ENCODE measurements around the gene FASTK. TPM values are rescaled to one million over a fixed set of nuclear protein-coding genes. Genes with fewer than 3 reads are reported as not detected.

FASTK gene
- polyA plus RNA-seq, 1 experiment, result 89.9 TPM

- no peak overlapping the region for H3K4me3 ChIP-seq (ENCODE audit: low read depth, low read length)
- ChIA-PET CTCF (no interaction called here), POLR2A (no interaction called here)
- no peak for DNase-seq (ENCODE audit: low read depth)
- H3K36me3 ChIP-seq (ENCODE audit: control insufficient read depth, insufficient read depth, low read length), result no peaks in the 10 kb centered on the region; the same call in 1 of the 2 replicates
- TF ChIP-seq CTCF (IDR thresholded peaks at IDR 0.05; ENCODE audit: insufficient read depth, low read depth, low read length), result no peak
- H3K27me3 ChIP-seq (ENCODE audit: control insufficient read depth, insufficient read depth, low read length), result no peaks in the 10 kb centered on the region
Measured at GRCh38 chr7:151056283-151056665, 24.3 kb downstream of the FASTK start.

- DNase-seq (ENCODE audit: low read depth), result no peak
- Histone ChIP-seq H3K4me3 (ENCODE audit: low read depth, low read length) (no peak overlapping the region), H3K27me3 (ENCODE audit: control insufficient read depth, insufficient read depth, low read length) (peaks cover 3% of the 10 kb centered on the region), H3K36me3 (ENCODE audit: control insufficient read depth, insufficient read depth, low read length) (no peaks in the 10 kb centered on the region; the same call in 1 of the 2 replicates)
- ChIA-PET POLR2A (no interaction called here), CTCF (no interaction called here)
- TF ChIP-seq CTCF (IDR thresholded peaks at IDR 0.05; ENCODE audit: insufficient read depth, low read depth, low read length), result no peak
Measured at GRCh38 chr7:151053751-151054150, 26.9 kb downstream of the FASTK start.

- POLR2A ChIA-PET, result no interaction called here
- CTCF ChIA-PET, result no interaction called here
- no peak for DNase-seq (ENCODE audit: low read depth)
- Histone ChIP-seq H3K4me3 (ENCODE audit: low read depth, low read length) (no peak overlapping the region), H3K27me3 (ENCODE audit: control insufficient read depth, insufficient read depth, low read length) (peaks cover 3% of the 10 kb centered on the region), H3K36me3 (ENCODE audit: control insufficient read depth, insufficient read depth, low read length) (no peaks in the 10 kb centered on the region; the same call in 1 of the 2 replicates)
- TF ChIP-seq CTCF (IDR thresholded peaks at IDR 0.05; ENCODE audit: insufficient read depth, low read depth, low read length), result no peak
Measured at GRCh38 chr7:151053096-151053495, 27.5 kb downstream of the FASTK start.

- H3K36me3 ChIP-seq (ENCODE audit: control insufficient read depth, insufficient read depth, low read length), result no peaks in the 10 kb centered on the region; the same call in 1 of the 2 replicates
- POLR2A ChIA-PET, result no interaction called here
- CTCF ChIA-PET, result interaction anchor here (0.8 to 1.0 kb wide), 2 partner anchors 23 to 33 kb away, joined by 3 to 5 read pairs; partner anchors contain the start of gene ABCB8
- H3K27me3 ChIP-seq (ENCODE audit: control insufficient read depth, insufficient read depth, low read length), result peaks cover 3% of the 10 kb centered on the region
- DNase-seq (ENCODE audit: low read depth), result no peak
- TF ChIP-seq CTCF (IDR thresholded peaks at IDR 0.05; ENCODE audit: insufficient read depth, low read depth, low read length), result no peak
- H3K4me3 ChIP-seq (ENCODE audit: low read depth, low read length), result no peak overlapping the region
Measured at GRCh38 chr7:151051108-151051507, 29.5 kb downstream of the FASTK start.

GRCh38 chr7:151048911-151049463, 31.6 kb downstream of the FASTK start:
- DNase-seq (ENCODE audit: low read depth), result no peak
- ChIA-PET POLR2A (no interaction called here), CTCF (no interaction called here)
- H3K4me3 ChIP-seq (ENCODE audit: low read depth, low read length), result no peak overlapping the region
- peaks cover 3% of the 10 kb centered on the region for H3K27me3 ChIP-seq (ENCODE audit: control insufficient read depth, insufficient read depth, low read length)
- no peak for TF ChIP-seq CTCF (IDR thresholded peaks at IDR 0.05; ENCODE audit: insufficient read depth, low read depth, low read length)
- peaks cover 2% of the 10 kb centered on the region for H3K36me3 ChIP-seq (ENCODE audit: control insufficient read depth, insufficient read depth, low read length)
